ENCODE results near the gene B4GALNT4. TPM values are rescaled to one million over a fixed set of nuclear protein-coding genes. Genes with fewer than 3 reads are reported as not detected.
A peak's percentile ranks its signal among the peaks of the same experiment; 100 is the strongest.

Gene B4GALNT4
- total and polyA plus RNA-seq, 2 of the 8 experiments (the other 6 are each of a cell fraction or from before 2014, with no cell fraction given), result 40.9 to 76.3 TPM

DNA sequence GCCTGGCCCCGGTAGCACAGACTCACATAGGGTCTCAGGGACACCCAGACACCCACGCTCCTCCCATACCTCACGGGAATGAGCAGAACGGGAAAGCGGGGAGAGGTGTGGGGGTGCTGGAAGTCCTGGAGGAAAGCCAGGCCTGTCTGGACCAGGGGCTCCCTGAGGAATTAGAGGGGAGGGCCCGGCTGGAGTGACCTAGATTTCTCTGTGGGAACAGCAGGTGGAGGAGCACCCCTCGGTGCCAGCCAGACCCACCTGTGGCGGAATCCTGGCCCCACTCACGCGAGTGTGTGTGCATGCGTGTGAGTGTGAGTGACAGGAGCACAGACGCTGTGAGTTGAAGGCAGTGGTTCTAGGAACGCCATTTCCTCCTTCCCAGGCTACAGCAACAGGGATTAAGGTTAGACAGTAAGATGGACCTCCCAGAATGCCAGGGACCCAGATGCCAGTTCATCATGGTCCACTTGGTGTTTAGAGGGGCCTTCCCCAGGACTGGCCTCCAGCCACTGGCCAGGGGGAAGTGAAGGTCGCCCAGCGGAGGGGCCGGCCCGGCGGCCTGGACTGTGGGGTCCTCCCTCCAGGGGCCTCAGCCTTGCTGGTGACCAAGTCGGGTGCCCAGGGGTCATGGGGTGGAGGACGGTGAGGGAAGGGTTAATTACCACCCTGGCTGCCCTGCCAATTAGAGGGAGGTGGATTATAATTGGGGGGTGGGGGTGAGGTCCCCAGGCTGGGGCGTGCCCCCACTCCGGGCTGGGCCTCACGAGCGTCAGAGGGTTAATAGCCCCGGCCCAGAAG is 25.8 kb downstream of the B4GALNT4 start:
- Histone ChIP-seq H2AFZ (ENCODE audit: low read length) (no peak overlapping the region), H3K9ac (replicated peaks in 1 of 4; ENCODE audit: extremely low read depth in 1 of 4, low read depth in 3 of 4, low read length in 3 of 4) (peak overlapping the region in 1 of 4 experiments; percentile 24; a peak in 2 of 7 replicates)
- no peak for TF ChIP-seq HDAC2 (IDR thresholded peaks at IDR 0.05; ENCODE audit: borderline replicate concordance in 1 of 2, low read depth in 2 of 2, low read length in 2 of 2)
- no peak for TF ChIP-seq KDM5A (IDR thresholded peaks at IDR 0.05; ENCODE audit: low read length)
- no peak for TF ChIP-seq RBBP5 (IDR thresholded peaks at IDR 0.05; ENCODE audit: borderline replicate concordance, low read depth, low read length)
- no peak for TF ChIP-seq BACH1 (IDR thresholded peaks at IDR 0.05; ENCODE audit: low read length)
- TF ChIP-seq, protein P1, sequence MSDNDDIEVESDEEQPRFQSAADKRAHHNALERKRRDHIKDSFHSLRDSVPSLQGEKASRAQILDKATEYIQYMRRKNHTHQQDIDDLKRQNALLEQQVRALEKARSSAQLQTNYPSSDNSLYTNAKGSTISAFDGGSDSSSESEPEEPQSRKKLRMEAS (IDR thresholded peaks at IDR 0.05), result no peak
- TF ChIP-seq NANOG (IDR thresholded peaks at IDR 0.05; ENCODE audit: insufficient read depth, low read depth, low read length, poor library complexity, severe bottlenecking), result no peak
- no peak for TF ChIP-seq SIRT6 (IDR thresholded peaks at IDR 0.05; ENCODE audit: low read length)
- no peak for TF ChIP-seq CBX5 (IDR thresholded peaks at IDR 0.05; ENCODE audit: low read depth, low read length)
- no peak for TF ChIP-seq GABPA (IDR thresholded peaks at IDR 0.05; ENCODE audit: borderline replicate concordance, insufficient read depth, low read length)
- no peak for TF ChIP-seq MAFK (IDR thresholded peaks at IDR 0.05; ENCODE audit: low read depth, low read length)

More for the DNA sequence above, 25.8 kb downstream of the B4GALNT4 start:
- peaks cover 0 to 24% (median 0%) of the 10 kb centered on the region in 4 experiments; a peak in 3 of 8 replicates for H3K36me3 ChIP-seq (ENCODE audit: control insufficient read depth in 2 of 4, insufficient read depth in 4 of 4, low read length in 3 of 4)
- peaks cover 2% of the 10 kb centered on the region; the same call in 1 of the 2 replicates for H3K79me1 ChIP-seq (ENCODE audit: low read depth, low read length)
- 0 out of 2 replicates have a peak overlapping the region, but pooled peaks have one; percentile 61 for H2BK15ac ChIP-seq (ENCODE audit: low read length)
- H3K9me3 ChIP-seq (ENCODE audit: insufficient read depth in 2 of 2, low read depth in 1 of 2, low read length in 1 of 2), result peaks cover 0 to 7% of the 10 kb centered on the region in 2 experiments; a peak in 1 of 4 replicates
- DNase-seq (ENCODE audit: low read depth in 1 of 2, low spot score in 2 of 2) (no peak), FAIRE-seq (no peak)
- no peak overlapping the region; the same call in 1 of the 2 replicates for H3K18ac ChIP-seq (ENCODE audit: extremely low read depth, low read length)
- no peak overlapping the region for H3K14ac ChIP-seq (ENCODE audit: insufficient read length)
- peak overlapping the region; percentile 48; the same call in 1 of the 2 replicates for H4K8ac ChIP-seq (ENCODE audit: extremely low read depth, insufficient read depth, low read length)
- H4K20me1 ChIP-seq (replicated peaks in 1 of 2; ENCODE audit: control insufficient read depth in 1 of 2, insufficient read depth in 2 of 2, low read length in 2 of 2), result peaks cover 2 to 13% of the 10 kb centered on the region in 2 experiments
- no peak overlapping the region for H4K5ac ChIP-seq (ENCODE audit: insufficient read length, low read depth, low read length)
- H2BK12ac ChIP-seq (ENCODE audit: low read depth, low read length), result peak overlapping the region; percentile 72; the same call in 1 of the 2 replicates
- no peak overlapping the region for H3K27ac ChIP-seq (ENCODE audit: low read depth, low read length)
- POLR2A ChIA-PET (ENCODE audit: partially characterized antibody), result interaction anchor here (1.2 to 4.2 kb wide), 6 partner anchors 9 to 144 kb away, joined by 3 to 20 read pairs (median 9); no protein-coding TSS in a partner anchor
- 78% methylated on average over 22 of the region's 25 CpGs; no CpG with 5 or more reads in 1 of the 2 experiments for WGBS, 2 experiments (ENCODE audit: extremely low coverage in 1 of 2, insufficient coverage in 1 of 2, insufficient read length in 1 of 2, insufficient replicate concordance in 2 of 2, low coverage in 1 of 2, low lambda C conversion rate in 2 of 2, missing lambda C conversion rate in 1 of 2)
- CTCF ChIA-PET (ENCODE audit: partially characterized antibody), result interaction anchor here (1.2 to 2.3 kb wide), 2 partner anchors 8 to 54 kb away, joined by 3 to 11 read pairs; no protein-coding TSS in a partner anchor
- peak overlapping the region; percentile 81; the same call in 1 of the 2 replicates for H2BK5ac ChIP-seq (ENCODE audit: low read depth, low read length)
- peak overlapping the region; percentile 92; the same call in 1 of the 2 replicates for H2AK5ac ChIP-seq (ENCODE audit: low read depth, low read length)
- H3K23me2 ChIP-seq (ENCODE audit: low read depth, low read length), result peaks cover 10% of the 10 kb centered on the region; the same call in 1 of the 2 replicates
- H3K27me3 ChIP-seq (replicated peaks in 1 of 4; ENCODE audit: control insufficient read depth in 3 of 4, extremely low read depth in 1 of 4, insufficient read depth in 3 of 4, low read length in 3 of 4), result no peaks in the 10 kb centered on the region
- no peak overlapping the region for H3K56ac ChIP-seq (replicated peaks; ENCODE audit: insufficient read length, low read depth, low read length)
- peak overlapping the region; percentile 74 for H4K91ac ChIP-seq (replicated peaks; ENCODE audit: insufficient read length, low read length)
- H3K4ac ChIP-seq (replicated peaks; ENCODE audit: insufficient read length, low read depth, low read length), result peak overlapping the region; percentile 85
- H3K79me2 ChIP-seq (ENCODE audit: control insufficient read depth in 1 of 2, insufficient read depth in 2 of 2, low read length in 2 of 2), result no peaks in the 10 kb centered on the region
- H2BK20ac ChIP-seq (ENCODE audit: low read length), result 0 out of 2 replicates have a peak overlapping the region, but pooled peaks have one; percentile 75
- H3K4me2 ChIP-seq (ENCODE audit: insufficient read depth in 1 of 2, low read depth in 2 of 2, low read length in 2 of 2), result peak overlapping the region; percentile 58 to 63
- peaks cover 6 to 15% (median 6%) of the 10 kb centered on the region in 4 experiments; a peak in 6 of 7 replicates for H3K4me1 ChIP-seq (replicated peaks in 1 of 4; ENCODE audit: control insufficient read depth in 3 of 4, insufficient read depth in 4 of 4, low read length in 3 of 4)
- no peak overlapping the region for H2BK120ac ChIP-seq (replicated peaks; ENCODE audit: low read depth, low read length)
- no peak overlapping the region for H3K23ac ChIP-seq (ENCODE audit: insufficient read length)
- H3K4me3 ChIP-seq (ENCODE audit: extremely low read depth in 1 of 4, insufficient read depth in 2 of 4, low read depth in 3 of 4, low read length in 4 of 4), result peak overlapping the region; percentile 9 to 59 (median 33); a peak in 7 of 8 replicates

All from H1 (cell line).